Stimulated activated effector memory CD8-positive, alpha-beta T cell treated with anti-CD3 and anti-CD28 coated beads, Interleukin-12 subunit alpha, Interleukin-12 subunit beta, amount 100 ng/mL, for 72 hours (primary cell): Measurements from ENCODE around the gene MAN2A1.
A peak's percentile ranks its signal among the peaks of the same experiment; 100 is the strongest.

ENCODE experiments used
- ATAC-seq: fragments of 150-1000 bp; cut with Tn5 transposase; 2 replicates; pipeline ENCODE4 v1.10.0; 2021
- DNase-seq, 2 donors: peaks; one replicate each; pipeline ENCODE4 v3.0.0; 2021 to 2022; ENCODE audit warnings: low spot score in 2 of 2
- H3K27ac Mint-ChIP-seq: one replicate; pipeline ENCODE4 v1.8.0; 2022; ENCODE audit warnings: mild to moderate bottlenecking, mixed read lengths
- H3K36me3 Mint-ChIP-seq: one replicate; pipeline ENCODE4 v1.8.0; 2022; ENCODE audit warnings: mild to moderate bottlenecking, mixed read lengths
- H3K4me1 Mint-ChIP-seq: one replicate; pipeline ENCODE4 v1.8.0; 2022; ENCODE audit warnings: mixed read lengths
- H3K4me3 Mint-ChIP-seq: one replicate; pipeline ENCODE4 v1.8.0; 2022; ENCODE audit warnings: mild to moderate bottlenecking, mixed read lengths
- H3K9me3 Mint-ChIP-seq: one replicate; pipeline ENCODE4 v1.8.0; 2022; ENCODE audit warnings: mixed read lengths

MAN2A1 gene

GRCh38 chr5:109711673-109712072 is 21.9 kb downstream of the MAN2A1 start:
- ATAC-seq = no peak
- Mint-ChIP-seq H3K27ac (no peak overlapping the region), H3K36me3 (peaks cover 26% of the 10 kb centered on the region), H3K4me3 (no peak overlapping the region), H3K9me3 (no peaks in the 10 kb centered on the region), H3K4me1 (peaks cover 43% of the 10 kb centered on the region)
- no peak for DNase-seq

GRCh38 chr5:109713453-109713852 is 23.7 kb downstream of the MAN2A1 start:
- ATAC-seq (no peak), DNase-seq (no peak)
- Mint-ChIP-seq H3K4me1 (peaks cover 29% of the 10 kb centered on the region), H3K4me3 (no peak overlapping the region), H3K36me3 (peaks cover 44% of the 10 kb centered on the region), H3K9me3 (no peaks in the 10 kb centered on the region), H3K27ac (peak overlapping the region; percentile 17)

- Mint-ChIP-seq H3K27ac (no peak overlapping the region), H3K9me3 (no peaks in the 10 kb centered on the region), H3K36me3 (peaks cover 53% of the 10 kb centered on the region), H3K4me3 (no peak overlapping the region), H3K4me1 (peaks cover 19% of the 10 kb centered on the region)
- ATAC-seq = no peak
- no peak for DNase-seq
Observed at GRCh38 chr5:109714592-109714991, 24.9 kb downstream of the MAN2A1 start.

GRCh38 chr5:109718216-109718615 is 28.5 kb downstream of the MAN2A1 start:
- H3K36me3 Mint-ChIP-seq = peaks cover 53% of the 10 kb centered on the region
- H3K4me3 Mint-ChIP-seq = no peak overlapping the region
- H3K9me3 Mint-ChIP-seq = no peaks in the 10 kb centered on the region
- H3K4me1 Mint-ChIP-seq = peaks cover 6% of the 10 kb centered on the region
- DNase-seq (no peak), ATAC-seq (no peak)
- H3K27ac Mint-ChIP-seq = no peak overlapping the region

GRCh38 chr5:109718632-109719031 is 28.9 kb downstream of the MAN2A1 start:
- H3K27ac Mint-ChIP-seq = no peak overlapping the region
- DNase-seq (no peak), ATAC-seq (no peak)
- H3K9me3 Mint-ChIP-seq = no peaks in the 10 kb centered on the region
- peaks cover 10% of the 10 kb centered on the region for H3K4me1 Mint-ChIP-seq
- H3K4me3 Mint-ChIP-seq = no peak overlapping the region
- peaks cover 53% of the 10 kb centered on the region for H3K36me3 Mint-ChIP-seq

GRCh38 chr5:109719978-109720377 is 30.3 kb downstream of the MAN2A1 start:
- no peak overlapping the region for H3K4me3 Mint-ChIP-seq
- H3K27ac Mint-ChIP-seq = no peak overlapping the region
- no peaks in the 10 kb centered on the region for H3K9me3 Mint-ChIP-seq
- H3K4me1 Mint-ChIP-seq = peaks cover 13% of the 10 kb centered on the region
- peaks cover 44% of the 10 kb centered on the region for H3K36me3 Mint-ChIP-seq
- ATAC-seq (no peak), DNase-seq (no peak)

GRCh38 chr5:109721741-109722140 is 32.0 kb downstream of the MAN2A1 start:
- Mint-ChIP-seq H3K9me3 (no peaks in the 10 kb centered on the region), H3K27ac (no peak overlapping the region), H3K4me3 (no peak overlapping the region), H3K36me3 (peaks cover 27% of the 10 kb centered on the region), H3K4me1 (peaks cover 13% of the 10 kb centered on the region)
- ATAC-seq (no peak), DNase-seq (no peak)

GRCh38 chr5:109723606-109724005 is 33.9 kb downstream of the MAN2A1 start:
- Mint-ChIP-seq H3K9me3 (no peaks in the 10 kb centered on the region), H3K36me3 (peaks cover 8% of the 10 kb centered on the region), H3K27ac (peak overlapping the region; percentile 13), H3K4me1 (peaks cover 21% of the 10 kb centered on the region), H3K4me3 (no peak overlapping the region)
- ATAC-seq (no peak), DNase-seq (no peak)

GRCh38 chr5:109725135-109725534 is 35.4 kb downstream of the MAN2A1 start:
- no peak for ATAC-seq
- no peak overlapping the region for H3K27ac Mint-ChIP-seq
- H3K36me3 Mint-ChIP-seq = no peaks in the 10 kb centered on the region
- no peak overlapping the region for H3K4me3 Mint-ChIP-seq
- DNase-seq = no peak
- H3K4me1 Mint-ChIP-seq = peaks cover 21% of the 10 kb centered on the region
- H3K9me3 Mint-ChIP-seq = no peaks in the 10 kb centered on the region

- peaks cover 21% of the 10 kb centered on the region for H3K36me3 Mint-ChIP-seq
- no peaks in the 10 kb centered on the region for H3K9me3 Mint-ChIP-seq
- peaks cover 33% of the 10 kb centered on the region for H3K4me1 Mint-ChIP-seq
- H3K27ac Mint-ChIP-seq = peak overlapping the region; percentile 57
- no peak overlapping the region for H3K4me3 Mint-ChIP-seq
- DNase-seq = no peak
- peak; percentile 64 for ATAC-seq
Observed at GRCh38 chr5:109739741-109740728, 50.3 kb downstream of the MAN2A1 start.

- Mint-ChIP-seq H3K27ac (no peak overlapping the region), H3K36me3 (peaks cover 21% of the 10 kb centered on the region), H3K4me1 (peaks cover 34% of the 10 kb centered on the region), H3K9me3 (no peaks in the 10 kb centered on the region), H3K4me3 (no peak overlapping the region)
- ATAC-seq = no peak
- no peak for DNase-seq
Observed at GRCh38 chr5:109740966-109741365, 51.2 kb downstream of the MAN2A1 start.

- peaks cover 19% of the 10 kb centered on the region for H3K36me3 Mint-ChIP-seq
Observed at GRCh38 chr5:109741390-109741789, 51.7 kb downstream of the MAN2A1 start.

GRCh38 chr5:109743041-109743531 is 53.4 kb downstream of the MAN2A1 start:
- DNase-seq (no peak), ATAC-seq (no peak)
- H3K9me3 Mint-ChIP-seq = no peaks in the 10 kb centered on the region
- H3K4me3 Mint-ChIP-seq = no peak overlapping the region
- no peak overlapping the region for H3K27ac Mint-ChIP-seq
- H3K36me3 Mint-ChIP-seq = peaks cover 8% of the 10 kb centered on the region
- peaks cover 35% of the 10 kb centered on the region for H3K4me1 Mint-ChIP-seq

More at GRCh38 chr5:109741390-109741789, 51.7 kb downstream of the MAN2A1 start:
- H3K4me1 Mint-ChIP-seq = peaks cover 34% of the 10 kb centered on the region
- H3K9me3 Mint-ChIP-seq = no peaks in the 10 kb centered on the region
- H3K4me3 Mint-ChIP-seq = no peak overlapping the region
- no peak overlapping the region for H3K27ac Mint-ChIP-seq
- DNase-seq = no peak
- ATAC-seq = no peak

GRCh38 chr5:109743770-109744212 is 54.1 kb downstream of the MAN2A1 start:
- Mint-ChIP-seq H3K36me3 (peaks cover 8% of the 10 kb centered on the region), H3K9me3 (no peaks in the 10 kb centered on the region), H3K4me3 (no peak overlapping the region), H3K27ac (no peak overlapping the region), H3K4me1 (peaks cover 40% of the 10 kb centered on the region)
- DNase-seq (no peak), ATAC-seq (no peak)

GRCh38 chr5:109744261-109744660 is 54.5 kb downstream of the MAN2A1 start:
- no peak for ATAC-seq
- H3K36me3 Mint-ChIP-seq = peaks cover 4% of the 10 kb centered on the region

GRCh38 chr5:109748546-109748945 is 58.8 kb downstream of the MAN2A1 start:
- Mint-ChIP-seq H3K36me3 (no peaks in the 10 kb centered on the region), H3K27ac (no peak overlapping the region), H3K9me3 (peaks cover 4% of the 10 kb centered on the region), H3K4me1 (peaks cover 29% of the 10 kb centered on the region), H3K4me3 (no peak overlapping the region)
- no peak for DNase-seq
- ATAC-seq = peak; percentile 36

More at GRCh38 chr5:109744261-109744660, 54.5 kb downstream of the MAN2A1 start:
- no peak for DNase-seq
- Mint-ChIP-seq H3K27ac (no peak overlapping the region), H3K9me3 (no peaks in the 10 kb centered on the region), H3K4me1 (peaks cover 38% of the 10 kb centered on the region), H3K4me3 (no peak overlapping the region)
